Measurements from ENCODE around the gene LRP6. TPM values are rescaled to one million over a fixed set of nuclear protein-coding genes. Genes with fewer than 3 reads are reported as not detected.

Gene LRP6
- polyA plus RNA-seq, 3 donors = 61.7 to 68.0 (median 63.6) TPM

DNA sequence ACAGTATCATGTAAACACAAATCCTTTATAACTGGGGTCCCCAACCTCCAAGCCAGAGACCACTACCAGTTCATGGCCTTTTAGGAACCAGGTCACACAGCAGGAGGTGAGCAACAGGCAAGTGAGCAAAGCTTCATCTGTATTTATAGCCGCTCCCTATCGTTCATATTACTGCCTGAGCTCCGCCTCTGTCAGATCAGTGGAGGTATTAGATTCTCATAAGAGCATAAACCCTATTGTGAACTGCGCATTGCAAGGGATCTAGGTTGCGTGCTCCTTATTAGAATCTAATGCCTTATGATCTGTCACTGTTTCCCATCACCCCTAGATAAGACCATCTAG lies 49.9 kb downstream of the LRP6 start:
- no peak for DNase-seq

GRCh38 chr12:12216349-12217017 lies 50.4 kb downstream of the LRP6 start:
- DNase-seq = no peak

GRCh38 chr12:12214635-12215131 lies 52.2 kb downstream of the LRP6 start:
- DNase-seq = no peak

- no peak for DNase-seq
Observed at GRCh38 chr12:12214201-12214600, 52.6 kb downstream of the LRP6 start.

DNA sequence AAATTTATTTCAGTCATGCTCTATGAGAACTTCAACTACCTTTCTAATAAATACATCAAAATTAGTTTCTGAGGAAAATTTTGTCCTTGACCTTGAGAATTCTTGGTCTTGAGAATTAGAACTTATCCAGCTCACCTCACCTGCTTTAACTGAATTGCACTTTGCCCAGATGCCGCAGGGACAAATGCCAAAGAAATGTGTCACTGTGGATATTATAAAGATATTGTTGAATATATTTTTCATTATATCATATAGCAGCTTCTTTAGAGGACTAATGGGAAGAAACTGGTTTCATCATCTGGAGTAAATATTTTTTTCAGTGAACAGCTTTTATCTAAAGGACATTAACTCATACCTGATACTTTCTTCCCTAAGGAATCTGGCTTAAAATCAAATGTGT lies 54.1 kb downstream of the LRP6 start:
- DNase-seq = no peak

- DNase-seq = no peak
Observed at GRCh38 chr12:12210983-12211382, 55.9 kb downstream of the LRP6 start.

DNA sequence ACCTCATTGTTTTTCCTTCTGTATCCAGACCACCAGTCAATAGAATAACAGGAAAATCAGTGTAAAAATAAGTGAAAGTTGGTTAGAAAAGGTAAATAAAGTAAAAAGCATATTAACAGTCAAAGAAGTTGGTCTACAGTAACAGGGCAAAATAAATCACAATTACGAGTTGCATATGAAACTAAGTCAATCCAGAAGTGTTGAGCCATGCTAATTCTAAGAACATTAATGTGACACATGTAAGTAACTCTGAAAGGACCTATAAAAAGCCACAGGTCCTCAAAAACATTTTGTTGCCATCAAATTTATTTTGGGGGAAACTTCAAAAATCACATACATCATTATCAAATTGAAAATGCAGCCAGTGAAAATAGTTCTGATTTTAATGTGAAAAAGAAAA lies 56.4 kb downstream of the LRP6 start:
- DNase-seq = no peak

- no peak for DNase-seq
Observed at GRCh38 chr12:12209675-12210074, 57.2 kb downstream of the LRP6 start.

DNA sequence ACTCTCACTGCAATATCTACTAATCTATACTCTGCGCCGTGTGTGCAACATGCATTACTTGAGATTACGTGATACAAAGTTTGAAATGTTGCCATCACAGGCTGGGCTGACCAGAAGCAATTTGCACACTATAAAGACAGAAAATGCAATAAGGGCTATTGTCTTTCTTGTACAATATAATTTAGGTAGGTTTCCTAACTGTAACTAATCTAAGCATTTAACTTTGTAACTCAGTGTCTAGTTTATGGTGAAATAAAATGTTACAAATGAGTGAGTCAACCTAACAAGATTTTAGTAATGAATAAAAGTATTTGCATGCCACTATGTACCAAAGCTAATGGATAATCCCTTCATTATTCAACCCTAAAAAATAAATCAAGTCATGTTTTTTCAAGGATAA lies 57.8 kb downstream of the LRP6 start:
- DNase-seq = no peak

DNA sequence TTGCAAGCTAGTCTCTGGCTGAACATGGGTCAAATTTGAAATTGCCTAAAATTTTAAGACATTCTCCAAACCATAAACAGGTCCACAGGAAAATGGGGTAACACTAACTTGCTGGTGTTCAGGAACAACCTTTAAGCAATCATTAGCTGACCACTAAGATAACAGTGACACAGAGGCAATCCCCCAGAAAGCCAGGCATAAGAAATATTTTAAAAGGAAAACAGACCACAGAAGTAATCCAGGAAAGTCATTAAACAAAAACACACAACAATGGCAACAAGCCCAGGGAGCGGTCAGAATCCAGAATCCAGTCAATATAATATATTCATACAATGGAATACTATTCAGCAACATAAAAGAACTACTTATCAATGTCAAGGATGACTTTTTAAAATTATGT lies 59.1 kb downstream of the LRP6 start:
- DNase-seq = no peak

- no peak for DNase-seq
Observed at GRCh38 chr12:12206776-12207388, 60.0 kb downstream of the LRP6 start.

GRCh38 chr12:12202747-12203146 lies 64.1 kb downstream of the LRP6 start:
- no peak for DNase-seq

- DNase-seq = no peak
Observed at GRCh38 chr12:12202105-12202504, 64.7 kb downstream of the LRP6 start.

DNA sequence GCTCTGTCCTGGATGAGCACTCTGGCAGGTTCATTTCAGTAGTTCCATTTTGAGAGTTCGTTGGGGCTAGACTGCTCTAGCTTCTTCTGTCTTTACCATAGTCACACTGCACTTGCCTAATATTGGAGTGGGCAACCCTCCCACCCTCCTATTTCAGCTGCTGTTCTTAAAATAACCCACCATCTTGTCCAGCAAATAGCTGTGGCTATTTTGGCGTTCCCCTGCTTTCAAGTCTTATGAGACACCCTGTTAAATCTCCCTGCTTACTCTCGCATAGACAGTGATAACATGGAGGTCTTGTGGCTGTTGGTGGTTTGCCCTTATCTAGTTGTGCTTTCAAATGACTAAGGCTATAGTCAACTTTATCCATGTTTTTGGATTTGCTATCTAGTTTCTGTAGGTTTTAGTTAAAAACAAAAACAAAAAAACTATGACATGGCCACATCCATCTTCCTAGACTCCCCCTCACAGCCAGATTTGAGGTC lies 65.5 kb downstream of the LRP6 start:
- no peak for DNase-seq

DNA sequence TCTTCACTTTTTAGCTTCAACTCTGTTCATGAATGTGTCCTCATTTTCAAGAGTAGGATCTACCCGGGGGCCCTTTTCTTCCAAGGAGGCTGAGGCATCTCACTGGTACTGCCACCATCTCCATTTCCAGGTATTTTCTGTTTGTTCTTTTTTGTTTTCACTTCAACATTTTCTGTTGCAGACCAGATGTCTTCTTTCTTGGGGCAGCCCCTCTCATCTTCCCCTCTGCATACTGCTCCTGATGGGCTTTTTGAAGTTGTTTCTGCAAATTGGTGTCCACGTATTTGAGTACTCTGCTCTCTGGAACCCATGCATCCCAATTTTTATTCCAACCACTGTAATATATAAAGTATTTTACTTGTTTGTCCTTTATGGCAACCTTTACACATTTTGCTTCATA lies 66.5 kb downstream of the LRP6 start:
- no peak for DNase-seq

GRCh38 chr12:12198124-12198523 lies 68.7 kb downstream of the LRP6 start:
- no peak for DNase-seq

- DNase-seq = no peak
Observed at GRCh38 chr12:12197128-12197527, 69.7 kb downstream of the LRP6 start.

DNA sequence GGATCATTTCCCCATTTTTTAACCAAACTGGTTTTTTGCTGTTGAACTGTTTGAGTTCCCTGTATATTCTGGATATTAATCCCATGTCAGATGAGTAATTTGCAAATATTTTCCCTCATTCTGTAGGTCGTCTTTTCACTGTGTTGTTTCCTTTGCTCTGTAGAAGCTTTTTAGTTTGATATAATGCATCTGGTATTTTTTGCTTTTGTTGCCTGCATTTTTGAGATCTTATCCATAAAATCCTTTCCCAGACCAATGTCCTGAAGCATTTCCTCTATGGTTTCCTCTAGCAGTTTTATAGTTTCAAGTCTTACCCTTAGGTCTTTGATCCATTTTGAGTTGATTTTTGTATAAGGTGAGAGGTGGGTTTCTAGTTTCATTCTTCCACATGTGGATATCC lies 71.3 kb downstream of the LRP6 start:
- DNase-seq = no peak

DNA sequence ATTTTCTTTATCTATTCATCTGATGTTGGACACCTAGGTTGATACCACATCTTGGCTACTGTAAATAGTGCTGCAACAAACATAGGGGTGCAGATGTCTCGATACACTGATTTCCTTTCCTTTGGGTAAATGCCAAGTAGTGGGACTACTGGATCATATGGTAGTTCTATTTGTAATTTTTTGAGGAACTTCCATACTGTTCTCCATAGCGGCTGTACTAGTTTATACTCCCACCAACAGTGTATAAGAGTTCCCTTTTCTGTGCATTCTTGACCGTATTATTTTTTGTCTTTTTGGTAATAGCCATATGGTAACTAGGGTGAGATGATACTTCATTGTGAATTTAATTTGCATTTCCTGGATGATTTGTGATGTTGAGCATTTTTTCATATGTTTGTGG lies 71.8 kb downstream of the LRP6 start:
- no peak for DNase-seq

GRCh38 chr12:12194206-12194605 lies 72.6 kb downstream of the LRP6 start:
- no peak for DNase-seq

- no peak for DNase-seq
Observed at GRCh38 chr12:12191008-12191407, 75.8 kb downstream of the LRP6 start.

DNA sequence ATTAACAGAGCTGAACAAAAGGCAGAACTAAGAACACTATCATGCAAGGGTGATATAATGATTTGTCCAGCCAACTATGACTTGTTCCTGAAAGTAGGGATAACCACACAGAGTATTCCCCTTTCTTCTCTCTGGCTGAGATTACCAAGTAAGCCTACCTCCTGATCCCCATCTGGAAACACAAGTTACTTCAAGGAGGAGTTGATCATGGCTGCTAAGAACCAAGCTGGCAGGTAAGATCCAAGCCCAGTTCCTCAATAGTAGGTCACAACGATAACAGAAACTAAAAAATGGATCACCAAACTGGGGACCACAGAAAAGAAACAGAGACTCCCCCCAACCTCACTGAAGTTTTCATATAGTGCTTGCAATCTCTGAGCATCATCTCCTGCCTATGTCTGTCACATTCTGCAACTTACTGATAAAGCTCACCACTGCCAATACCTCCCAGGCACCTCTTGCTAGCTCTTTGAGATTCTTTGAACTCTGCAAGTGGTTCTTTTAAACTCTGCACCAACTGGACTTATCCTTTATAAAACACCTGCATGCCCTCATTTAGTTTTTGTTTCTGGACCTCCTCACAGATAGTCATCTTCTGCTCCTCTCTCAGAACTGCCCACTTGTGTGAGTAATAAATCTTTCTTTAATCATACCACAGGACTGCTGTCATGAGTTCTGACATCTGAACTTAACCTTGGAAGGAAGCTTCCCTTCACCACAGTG lies 76.6 kb downstream of the LRP6 start:
- DNase-seq = no peak

GRCh38 chr12:12185414-12185813 lies 81.4 kb downstream of the LRP6 start:
- no peak for DNase-seq

Data from renal pelvis (tissue), 4 donors.